ENCODE results near the gene MYB. TPM values are rescaled to one million over a fixed set of nuclear protein-coding genes. Genes with fewer than 3 reads are reported as not detected.
A peak's percentile ranks its signal among the peaks of the same experiment; 100 is the strongest.

MYB gene
- total RNA-seq, 4 donors from 2014 or later = 0.18 to 4.0 (median 0.59) TPM; not detected in 1

GRCh38 chr6:135179372-135179771, 1.7 kb upstream of the MYB start:
- Histone ChIP-seq H3K36me3 (no peaks in the 10 kb centered on the region), H3K4me3 (no peak overlapping the region), H3K27ac (no peak overlapping the region), H3K4me1 (peaks cover 0 to 19% of the 10 kb centered on the region in 2 donors), H3K27me3 (peaks cover 0 to 9% of the 10 kb centered on the region in 2 donors), H3K9me3 (no peaks in the 10 kb centered on the region)
- intact Hi-C loops (cut with DNase I; ENCODE audit: low total_unique reads) = no loop called here
- DNase-seq = no peak
- TF ChIP-seq CTCF (IDR thresholded peaks at IDR 0.05) (no peak), POLR2A (IDR thresholded peaks at IDR 0.05) (no peak)

GRCh38 chr6:135179920-135180541, 1.1 kb upstream of the MYB start:
- TF ChIP-seq CTCF (IDR thresholded peaks at IDR 0.05) (no peak), POLR2A (IDR thresholded peaks at IDR 0.05) (no peak)
- intact Hi-C loops (cut with DNase I; ENCODE audit: low total_unique reads) = no loop called here

GRCh38 chr6:135181333-135182070, 394 bp downstream of the MYB start:
- no peak for DNase-seq
- H3K4me3 ChIP-seq = peak overlapping the region; percentile 6 to 47
- H3K9me3 ChIP-seq = no peaks in the 10 kb centered on the region
- H3K4me1 ChIP-seq = peaks cover 0 to 19% of the 10 kb centered on the region in 2 donors
- peaks cover 0 to 30% of the 10 kb centered on the region in 2 donors for H3K27me3 ChIP-seq
- intact Hi-C loops (cut with DNase I; ENCODE audit: low total_unique reads) = no loop called here
- H3K36me3 ChIP-seq = no peaks in the 10 kb centered on the region
- H3K27ac ChIP-seq = no peak overlapping the region
- TF ChIP-seq CTCF (IDR thresholded peaks at IDR 0.05) = no peak
- no peak for TF ChIP-seq POLR2A (IDR thresholded peaks at IDR 0.05)

More at GRCh38 chr6:135179920-135180541, 1.1 kb upstream of the MYB start:
- Histone ChIP-seq H3K27ac (no peak overlapping the region), H3K4me1 (peaks cover 0 to 19% of the 10 kb centered on the region in 2 donors), H3K27me3 (peaks cover 0 to 16% of the 10 kb centered on the region in 2 donors), H3K4me3 (peak overlapping the region in 1 of 2 donors; percentile 47), H3K36me3 (no peaks in the 10 kb centered on the region), H3K9me3 (no peaks in the 10 kb centered on the region)
- no peak for DNase-seq

- H3K27me3 ChIP-seq = peaks cover 0 to 38% of the 10 kb centered on the region in 2 donors
- H3K4me1 ChIP-seq = peaks cover 0 to 19% of the 10 kb centered on the region in 2 donors
- peak overlapping the region; percentile 6 to 47 for H3K4me3 ChIP-seq
- intact Hi-C loops (cut with DNase I; ENCODE audit: low total_unique reads) = no loop called here
- DNase-seq = peak in 1 of 2 donors; percentile 13
- no peak for TF ChIP-seq POLR2A (IDR thresholded peaks at IDR 0.05)
- TF ChIP-seq CTCF (IDR thresholded peaks at IDR 0.05) = no peak
- no peak overlapping the region for H3K27ac ChIP-seq
- no peaks in the 10 kb centered on the region for H3K9me3 ChIP-seq
- H3K36me3 ChIP-seq = no peaks in the 10 kb centered on the region
Measured at GRCh38 chr6:135182071-135183001, 1.2 kb downstream of the MYB start.

All from uterus (tissue), 4 donors.